Right hindlimb (tissue), 1 donor: ENCODE measurements around the gene AKT1.
"Not testable (repeated sequence)": the region's sequence is repeated elsewhere in the genome, so short reads cannot be mapped to it uniquely, and the experiment has no call there.

Experiments
- DNase-seq: peaks from one replicate; pipeline ENCODE4 v3.0.0-alpha.2; 2018

AKT1 gene

GRCh38 chr14:104734991-104735779, 60.4 kb downstream of the AKT1 start:
- no peak for DNase-seq

GRCh38 chr14:104734601-104734990, 61.0 kb downstream of the AKT1 start:
- DNase-seq = no peak

- no peak for DNase-seq
Measured at GRCh38 chr14:104734051-104734587, 61.4 kb downstream of the AKT1 start.

- no peak for DNase-seq
Measured at GRCh38 chr14:104732931-104733681, 62.4 kb downstream of the AKT1 start.

- no peak for DNase-seq
Measured at GRCh38 chr14:104732355-104732804, 63.2 kb downstream of the AKT1 start.

GRCh38 chr14:104731320-104732294, 63.9 kb downstream of the AKT1 start:
- DNase-seq = no peak

- no peak for DNase-seq
Measured at GRCh38 chr14:104730487-104730886, 65.1 kb downstream of the AKT1 start.

GRCh38 chr14:104729835-104730181, 65.7 kb downstream of the AKT1 start:
- DNase-seq = no peak

- DNase-seq = not testable (repeated sequence)
Measured at GRCh38 chr14:104729176-104729834, 66.2 kb downstream of the AKT1 start.

- no peak for DNase-seq
Measured at GRCh38 chr14:104728631-104729030, 66.9 kb downstream of the AKT1 start.

- DNase-seq = no peak
Measured at GRCh38 chr14:104726600-104727451, 68.7 kb downstream of the AKT1 start.

- DNase-seq = no peak
Measured at GRCh38 chr14:104725772-104726548, 69.6 kb downstream of the AKT1 start.

- peak; percentile 75 for DNase-seq
Measured at GRCh38 chr14:104724981-104725771, 70.4 kb downstream of the AKT1 start.

- peak; percentile 70 for DNase-seq
Measured at GRCh38 chr14:104724407-104724980, 71.1 kb downstream of the AKT1 start.

GRCh38 chr14:104723651-104724406, 71.7 kb downstream of the AKT1 start, which contains the start of gene ADSS1:
Gene ADSS1 (plus strand): TSS chr14:104724229. CDS start chr14:104724271, 42 bp downstream.
- DNase-seq = peak; percentile 79

GRCh38 chr14:104722938-104723650, 72.5 kb downstream of the AKT1 start:
- DNase-seq = no peak
